Nucleus accumbens (tissue), 56 donors: ENCODE results near the gene HEBP1.
A peak's percentile ranks its signal among the peaks of the same experiment; 100 is the strongest.

Experiments used
- DNase-seq, 56 donors: peaks; one replicate each; lab custom pipeline; 2025; lab: John Stamatoyannopoulos, UW

Gene HEBP1

DNA sequence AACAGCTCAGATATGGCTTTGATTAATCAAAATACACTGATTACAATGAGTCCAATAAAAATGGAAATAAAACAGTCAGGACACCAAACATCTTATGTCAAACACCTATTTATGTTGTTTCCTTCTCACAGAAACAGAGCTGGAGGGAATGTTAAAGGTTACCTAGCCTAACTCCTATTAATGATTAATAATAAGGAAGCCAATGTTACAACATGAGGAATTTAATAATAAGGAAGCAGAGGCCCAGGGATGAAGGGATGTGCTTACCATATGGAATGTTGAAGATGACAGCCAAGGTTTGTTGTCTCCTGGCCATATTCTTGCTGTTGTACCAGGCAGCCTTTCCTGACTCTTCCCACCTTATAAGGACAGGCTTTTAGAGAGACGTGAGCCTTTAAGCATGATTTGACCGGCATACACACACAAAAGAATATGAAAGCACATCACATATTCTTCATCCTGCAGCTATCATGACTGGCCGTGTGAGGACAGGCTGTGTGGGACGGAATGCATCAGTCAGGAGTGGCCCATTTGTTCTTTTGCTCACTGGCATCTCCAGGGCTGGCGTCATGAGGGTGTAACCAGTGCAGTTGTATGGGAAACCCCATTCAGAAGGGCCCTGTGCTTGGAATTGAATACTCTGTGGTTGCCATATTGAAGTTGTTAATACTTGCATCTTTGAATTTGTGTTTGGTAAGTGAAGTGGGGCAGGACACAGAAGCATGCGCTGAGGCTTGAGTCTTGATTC, 45.0 kb downstream of the HEBP1 start:
- no peak for DNase-seq

DNA sequence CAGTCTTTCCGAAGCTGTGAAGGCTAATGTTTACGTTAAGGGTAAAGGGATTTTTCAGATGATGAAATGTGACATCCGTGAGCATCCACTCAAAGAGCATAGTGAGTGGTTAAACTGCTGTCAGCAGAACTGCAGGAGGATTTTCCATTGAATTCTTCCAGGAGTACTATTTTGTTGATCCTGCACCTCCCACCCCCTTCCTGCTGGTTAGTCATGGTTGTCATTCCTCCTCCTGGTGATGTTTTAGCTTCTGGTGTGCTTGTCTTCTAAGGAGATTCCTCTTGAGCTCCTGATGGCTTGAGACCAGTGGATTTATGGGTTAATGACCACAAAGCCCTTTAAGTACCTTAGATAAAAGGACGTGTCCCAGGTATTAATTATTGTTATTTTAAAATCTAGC, 45.7 kb downstream of the HEBP1 start:
- DNase-seq: no peak

DNA sequence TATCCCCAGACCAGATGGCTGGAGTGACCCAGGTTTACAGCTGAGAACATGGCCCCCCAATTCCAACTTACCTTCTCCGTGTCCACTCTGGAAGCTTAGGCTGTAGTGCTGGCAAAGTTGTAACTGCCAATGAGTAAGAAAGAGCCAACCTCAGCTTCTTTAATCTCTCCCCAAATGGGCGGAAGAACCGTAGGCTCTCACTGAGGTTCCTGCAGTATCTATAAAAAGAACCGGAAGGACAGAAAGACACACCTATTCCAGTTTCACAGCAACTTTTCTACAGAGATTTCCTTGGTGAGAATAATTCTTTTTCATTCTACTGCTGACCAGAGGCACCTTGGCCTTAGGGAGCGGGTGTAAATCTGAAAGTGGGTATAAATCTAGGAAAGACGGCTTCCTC, 48.0 kb downstream of the HEBP1 start, which contains the start of gene GPRC5D:
Gene GPRC5D, minus strand, starts transcription at position 135 of the 400 bp plus-strand sequence. CDS start 1,786 bp downstream, outside the sequence.
- no peak for DNase-seq

DNA sequence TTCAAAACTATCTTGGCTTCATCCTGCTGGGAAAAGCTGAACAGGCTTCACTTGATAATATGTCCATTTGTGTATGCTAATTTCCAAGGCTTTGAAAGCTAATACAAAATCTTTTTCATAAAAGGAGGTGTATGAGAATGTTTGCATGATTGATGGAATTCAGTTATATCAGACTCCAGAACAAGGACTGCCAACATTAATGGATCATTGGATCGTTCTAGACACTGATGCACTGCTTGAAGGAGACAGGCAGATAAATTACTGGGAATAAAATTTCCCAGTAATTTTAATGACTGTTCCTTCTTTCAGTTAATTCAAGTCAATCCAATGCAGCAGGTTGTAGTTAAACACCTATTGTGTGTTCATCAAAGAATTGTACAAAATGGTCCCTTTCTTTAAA, 48.6 kb downstream of the HEBP1 start:
- DNase-seq: no peak

DNA sequence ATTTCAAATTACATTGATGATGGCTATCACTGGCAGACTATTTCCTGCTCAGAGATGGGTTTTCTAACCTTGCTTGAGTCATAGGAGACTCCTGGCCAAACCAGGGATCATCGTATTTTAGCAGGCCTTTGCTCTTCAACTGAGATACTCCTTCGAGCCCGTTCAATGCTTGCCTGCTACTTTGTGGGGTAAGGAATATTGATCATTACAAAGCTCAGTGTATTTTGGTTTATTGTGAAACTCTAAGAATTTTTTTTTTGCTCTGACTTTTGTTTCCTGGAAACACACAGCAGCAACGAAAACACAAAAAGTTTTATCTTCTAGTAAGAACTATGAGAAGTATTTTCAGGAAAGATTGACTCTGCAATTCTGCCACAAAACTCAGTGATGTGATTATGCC, 52.2 kb downstream of the HEBP1 start:
- no peak for DNase-seq

DNA sequence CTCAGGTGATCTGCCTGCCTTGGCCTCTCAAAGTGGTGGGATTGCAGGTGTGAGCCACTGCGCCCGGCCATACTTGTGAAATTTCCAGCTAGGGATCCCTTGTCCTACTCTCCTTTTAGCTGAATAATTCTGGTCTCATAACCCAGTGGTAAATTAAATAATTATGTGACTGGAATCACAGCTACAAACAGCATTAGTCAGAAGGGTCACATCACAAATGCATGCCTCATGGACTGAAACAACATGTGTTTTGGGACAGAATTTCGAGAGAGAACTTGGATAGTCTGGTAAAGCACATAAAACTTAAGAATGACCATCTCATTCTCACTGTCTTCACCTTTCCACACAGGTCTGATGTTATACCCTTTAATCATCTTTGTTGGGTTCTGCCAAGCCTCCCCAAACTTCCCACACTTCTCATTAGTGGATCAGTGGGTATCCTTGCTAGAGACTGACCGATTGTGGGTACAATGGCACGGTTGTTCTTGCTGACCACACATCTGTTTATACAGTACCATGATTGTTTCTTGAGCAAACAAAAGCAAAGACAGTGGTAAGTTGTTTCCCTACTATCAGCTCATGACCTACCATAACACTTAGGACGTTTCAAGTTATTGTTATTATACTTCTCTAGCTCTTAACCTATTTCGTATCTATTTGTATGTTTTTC, 53.2 kb downstream of the HEBP1 start:
- DNase-seq: peak in 44 of 56 donors; percentile 10 to 85 (median 54)

DNA sequence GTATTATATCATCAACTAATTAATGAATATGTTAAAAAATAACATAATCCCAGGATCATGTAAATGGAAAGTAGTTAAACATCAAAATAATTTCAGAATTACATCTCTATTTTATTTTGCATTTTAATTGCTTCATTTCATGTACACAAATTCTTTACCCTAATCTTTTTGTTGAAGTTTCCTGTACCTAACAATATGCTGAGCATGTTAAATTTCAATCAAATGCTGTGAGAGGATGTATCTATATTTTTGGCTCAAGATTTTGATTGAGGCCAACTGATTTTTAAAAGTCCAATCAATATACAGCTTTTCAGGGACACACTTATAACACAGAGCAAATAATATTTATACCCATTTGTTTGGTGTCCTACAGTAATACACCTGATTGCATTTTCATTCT, 54.5 kb downstream of the HEBP1 start:
- DNase-seq: no peak

DNA sequence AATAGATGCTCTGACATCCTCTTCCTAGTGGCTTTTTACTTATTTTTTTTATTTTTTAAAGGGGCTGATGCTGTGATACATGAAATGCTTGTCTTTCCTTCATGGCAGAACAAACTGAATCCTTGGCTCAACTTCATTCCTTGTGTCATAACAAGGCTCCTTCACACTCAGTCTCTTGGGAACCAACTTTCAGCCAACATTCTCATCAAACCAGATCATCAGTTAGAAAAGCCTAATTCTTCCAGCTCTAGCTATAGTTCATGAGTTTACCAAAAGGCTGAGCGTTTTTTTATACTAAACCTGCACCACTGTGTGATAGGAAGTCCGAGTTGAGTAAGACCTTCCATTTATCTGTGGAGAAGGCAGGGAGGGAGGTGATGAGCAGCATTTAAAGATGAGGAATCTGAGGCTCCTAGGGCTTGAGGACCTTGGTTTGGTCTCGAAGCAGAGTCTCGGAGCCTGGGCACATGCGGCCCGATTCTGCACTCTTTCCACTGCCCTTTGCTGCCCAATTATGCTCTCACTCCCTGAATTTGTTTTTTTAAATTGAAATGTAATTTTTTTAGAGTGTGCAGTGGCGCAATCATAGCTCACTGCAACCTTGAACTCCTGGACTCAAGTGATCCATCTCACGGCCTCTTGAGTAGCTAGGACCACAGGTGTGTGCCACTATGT, 56.3 kb downstream of the HEBP1 start:
- no peak for DNase-seq

DNA sequence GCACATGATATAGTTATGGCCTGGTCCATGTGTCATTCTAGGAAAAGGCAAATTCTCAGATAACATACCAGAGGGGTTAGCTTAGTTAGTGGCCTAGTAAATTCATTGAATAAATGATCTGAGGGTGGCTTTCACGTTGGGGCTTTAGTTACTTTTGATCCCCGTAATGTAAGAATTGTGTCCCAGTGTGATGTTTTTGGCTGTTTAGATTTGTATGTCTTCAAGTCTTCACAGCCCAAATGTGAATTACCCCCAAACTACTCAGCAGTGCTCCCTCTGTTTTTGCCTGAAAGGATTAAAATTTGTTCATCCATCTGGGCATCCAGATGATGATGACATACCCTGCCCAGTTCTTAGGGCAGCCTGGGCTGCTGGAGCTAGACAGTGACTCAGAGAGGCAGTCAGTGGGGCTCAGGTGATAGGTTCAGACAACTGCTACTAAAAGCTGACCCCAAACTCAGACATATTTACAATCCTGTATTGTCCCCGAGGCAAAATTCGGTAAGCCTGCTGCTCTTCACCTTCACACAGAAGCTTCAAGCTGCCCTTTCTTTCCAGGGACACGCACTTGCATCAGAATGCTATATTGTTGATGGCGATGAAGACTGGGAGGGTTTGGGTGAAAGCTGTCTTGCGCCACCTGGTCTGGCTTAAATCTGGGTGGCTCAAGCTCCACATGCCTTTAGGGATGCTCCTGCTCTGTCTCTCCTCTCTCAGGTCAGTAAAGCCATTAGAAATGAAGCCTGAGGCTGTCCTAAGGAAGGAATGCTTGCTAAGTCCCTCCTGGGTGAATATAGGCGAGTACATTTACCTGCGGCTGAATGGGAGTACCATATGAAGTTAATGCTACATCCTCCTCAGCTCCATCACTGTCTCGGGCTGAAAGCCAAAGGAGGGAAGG, 58.4 kb downstream of the HEBP1 start:
- no peak for DNase-seq

DNA sequence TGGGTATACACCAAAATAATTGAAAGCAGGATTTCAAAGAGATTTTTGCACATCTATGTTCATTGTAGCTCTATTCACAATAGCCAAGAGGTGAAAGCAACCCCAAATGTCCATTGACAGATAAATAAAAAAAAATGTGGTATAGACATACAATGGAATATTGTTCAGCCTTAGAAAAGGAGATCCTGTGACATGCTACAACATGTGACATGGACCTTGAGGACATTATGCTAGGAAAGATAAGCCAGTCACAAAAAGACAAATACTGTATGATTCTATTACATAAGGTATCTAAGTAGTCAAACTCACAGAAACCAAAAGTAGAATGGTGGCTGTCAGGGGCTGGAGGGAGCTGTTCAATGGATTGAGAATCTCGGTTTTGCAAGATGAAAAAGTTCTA, 60.2 kb downstream of the HEBP1 start:
- no peak for DNase-seq

DNA sequence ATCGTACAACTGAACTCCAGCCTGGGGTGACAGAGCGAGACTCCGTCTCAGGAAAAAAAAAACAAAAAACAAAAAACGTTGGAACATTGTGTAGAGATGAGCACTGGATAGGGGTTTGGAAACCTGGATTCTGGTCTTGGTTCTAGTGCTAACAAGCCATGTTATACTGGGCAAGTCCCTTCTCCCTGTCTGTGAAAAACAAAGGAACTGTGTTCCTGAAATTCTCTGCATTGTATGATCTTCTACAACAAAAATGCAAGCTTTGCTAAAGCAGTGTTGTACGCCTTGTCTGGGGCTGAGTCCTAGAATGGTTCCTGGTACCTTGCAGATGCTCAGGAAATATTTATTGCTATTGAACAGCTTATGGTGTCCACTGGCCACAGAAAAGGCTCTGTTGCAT, 61.5 kb downstream of the HEBP1 start:
- DNase-seq: no peak

DNA sequence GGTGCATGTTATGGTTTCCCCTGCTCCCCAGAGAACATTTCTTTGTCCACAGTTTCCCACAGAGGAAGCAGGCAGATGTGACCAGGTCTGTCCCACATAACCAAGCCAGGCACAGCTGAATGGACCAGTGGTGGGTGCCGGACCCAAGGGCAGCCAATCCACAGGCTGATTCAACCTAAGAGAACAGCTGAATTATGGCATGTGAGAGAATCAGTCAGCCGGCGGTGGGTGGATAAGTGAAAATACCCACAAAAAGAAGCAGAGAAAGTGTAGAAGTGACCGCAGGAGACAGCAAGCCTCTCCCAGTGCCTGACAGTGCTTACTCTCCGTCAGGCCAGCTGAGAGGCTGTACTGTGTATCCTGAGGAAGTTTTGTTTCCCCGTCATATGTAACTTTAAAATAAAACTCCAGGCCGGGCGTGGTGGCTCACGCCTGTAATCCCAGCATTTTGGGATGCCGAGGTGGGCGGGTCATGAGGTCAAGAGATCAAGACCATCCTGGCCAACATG, 63.0 kb downstream of the HEBP1 start:
- DNase-seq: no peak

DNA sequence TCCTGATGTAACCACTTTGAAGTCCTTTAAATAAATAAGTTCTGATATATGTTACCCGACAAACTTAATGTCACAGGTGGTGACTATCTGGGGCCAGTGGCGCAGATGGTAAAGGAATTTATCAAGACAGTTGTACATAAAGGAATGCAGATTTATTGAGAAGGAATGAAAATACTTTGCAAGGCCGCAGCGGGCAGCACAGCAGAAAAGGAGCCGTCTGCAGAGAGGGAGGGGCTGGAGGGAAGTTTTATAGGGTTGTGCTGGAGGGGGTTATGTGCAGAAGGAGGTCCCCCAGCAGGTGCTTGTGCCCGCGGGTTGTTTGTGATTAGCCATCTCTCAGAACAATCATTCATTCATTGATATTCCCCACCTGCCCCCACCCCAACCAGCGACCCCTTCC, 65.5 kb downstream of the HEBP1 start:
- DNase-seq: no peak

DNA sequence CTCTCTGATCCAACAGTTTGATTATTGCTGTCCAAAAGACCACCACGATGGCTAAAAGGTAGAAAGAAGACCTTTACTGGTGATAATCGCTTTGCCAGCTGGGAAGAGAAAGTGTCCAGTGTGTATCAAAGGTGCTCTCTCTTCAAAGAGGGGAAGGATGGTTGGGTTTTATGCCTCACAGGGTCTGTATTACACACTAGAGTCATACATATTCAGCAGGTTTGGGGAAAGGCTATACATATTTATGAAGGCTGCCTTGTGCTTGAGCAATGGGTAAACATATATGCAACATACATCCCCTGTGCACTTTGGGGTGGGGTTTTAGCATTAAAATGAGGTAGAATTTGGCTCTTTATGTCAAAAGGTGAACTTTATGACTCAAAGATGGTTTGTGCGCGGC, 66.3 kb downstream of the HEBP1 start:
- DNase-seq: no peak

DNA sequence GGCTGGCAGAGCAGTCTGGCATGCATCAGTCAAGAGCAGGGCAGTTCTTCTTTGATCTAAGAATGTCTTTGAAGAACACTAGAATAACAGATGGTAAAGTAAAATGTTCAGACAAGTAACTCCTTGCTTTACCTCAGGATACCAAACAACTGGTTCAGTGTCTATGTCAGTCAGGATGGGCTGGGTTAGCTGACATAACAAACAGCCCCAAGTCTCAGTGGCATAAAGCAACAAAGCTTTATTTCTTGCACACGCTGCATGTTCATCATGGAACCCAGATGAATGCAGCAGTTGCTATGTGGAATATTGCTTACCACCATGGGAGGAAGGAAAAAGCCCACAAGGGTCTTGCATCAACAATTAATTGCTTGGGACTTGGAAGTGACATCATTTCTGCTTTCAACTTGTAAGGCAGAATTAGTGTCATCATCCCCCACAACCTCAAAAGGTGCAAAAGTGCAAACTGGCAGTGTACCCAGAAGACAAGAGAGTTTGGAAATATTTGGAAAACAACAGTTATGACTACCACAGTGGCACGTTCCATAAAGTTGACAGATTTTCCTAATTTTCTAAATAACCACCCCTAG, 69.3 kb downstream of the HEBP1 start:
- DNase-seq: no peak

DNA sequence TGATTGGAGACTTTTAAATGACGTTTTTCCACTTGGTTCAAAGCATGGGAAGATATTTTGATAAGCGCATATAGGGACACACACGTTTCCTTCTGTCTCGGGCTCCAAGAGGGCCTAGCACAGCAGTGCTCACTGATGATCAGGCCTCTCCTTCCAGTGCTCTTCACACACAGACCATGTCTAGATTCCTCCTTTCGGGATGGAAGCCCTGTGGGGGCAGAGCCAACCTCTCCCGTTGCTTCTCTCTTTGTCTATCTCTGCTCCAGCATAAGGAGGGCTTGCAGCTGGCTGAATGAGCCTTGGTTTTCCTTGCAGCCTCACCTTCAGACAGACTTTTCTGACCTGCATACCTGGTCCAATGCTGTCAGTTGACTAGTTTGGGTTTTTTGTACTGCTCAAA, 70.4 kb downstream of the HEBP1 start:
- no peak for DNase-seq

DNA sequence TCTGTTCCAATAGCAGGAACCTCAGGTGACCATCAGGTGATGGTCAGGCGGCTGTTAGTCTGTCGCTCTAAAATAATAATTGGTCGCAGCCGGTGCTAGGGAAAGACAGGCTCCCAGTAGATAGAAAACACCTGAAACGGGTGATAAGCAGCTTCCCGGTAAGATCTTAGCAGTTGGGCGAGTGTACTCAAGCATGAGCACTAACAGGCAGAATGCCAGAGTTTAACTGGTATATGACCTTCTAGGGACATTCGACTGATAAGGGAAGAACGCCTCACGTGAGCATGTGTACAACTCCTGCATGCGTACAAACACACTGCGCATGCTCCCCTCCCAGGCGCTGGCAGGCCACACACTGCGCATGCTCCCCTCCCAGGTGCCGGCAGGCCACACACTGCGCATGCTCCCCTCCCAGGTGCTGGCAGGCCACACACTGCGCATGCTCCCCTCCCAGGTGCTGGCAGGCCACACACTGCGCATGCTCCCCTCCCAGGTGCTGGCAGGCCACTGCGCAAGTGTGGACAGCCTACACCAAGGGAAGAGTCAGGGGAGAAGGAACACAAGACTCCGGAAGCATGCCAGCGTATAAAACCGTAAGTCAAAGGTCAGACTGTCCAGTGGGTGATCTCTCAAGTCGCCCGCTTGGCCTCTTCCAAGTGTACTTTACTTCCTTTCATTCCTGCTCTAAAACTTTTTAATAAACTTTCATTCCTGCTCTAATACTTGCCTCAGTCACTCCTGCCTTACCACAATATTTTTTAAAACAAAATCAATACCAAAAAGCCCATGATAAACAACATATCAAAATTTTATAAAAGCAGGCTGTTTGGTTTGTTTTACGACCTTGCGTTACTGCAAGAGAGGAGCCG, 72.6 kb downstream of the HEBP1 start:
- peak in 6 of 56 donors; percentile 2 to 44 (median 11) for DNase-seq

DNA sequence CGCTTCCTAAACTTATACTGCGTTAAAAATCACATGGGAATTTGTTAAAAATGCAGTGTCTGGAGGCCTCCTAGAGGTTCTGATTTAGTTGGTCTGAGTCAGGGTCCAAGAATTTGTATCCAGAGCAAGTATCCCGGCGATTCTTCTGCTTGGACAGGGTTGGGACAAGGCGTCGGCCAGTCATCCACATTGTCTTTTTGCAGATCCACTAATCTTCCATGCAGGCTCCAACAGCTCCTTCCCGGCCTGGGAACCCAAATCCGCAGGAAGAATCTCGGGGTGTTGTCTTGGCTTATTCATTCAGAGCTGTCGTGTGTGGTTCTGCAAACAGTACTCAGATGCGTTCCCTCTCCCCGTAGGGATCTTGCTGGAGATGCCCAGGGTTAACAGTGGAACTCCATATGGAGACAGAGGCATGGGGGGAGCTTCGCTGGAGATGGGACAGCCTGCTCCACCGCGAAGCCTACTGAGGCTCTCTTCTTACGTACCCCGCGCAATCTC, 73.4 kb downstream of the HEBP1 start:
- DNase-seq: no peak

DNA sequence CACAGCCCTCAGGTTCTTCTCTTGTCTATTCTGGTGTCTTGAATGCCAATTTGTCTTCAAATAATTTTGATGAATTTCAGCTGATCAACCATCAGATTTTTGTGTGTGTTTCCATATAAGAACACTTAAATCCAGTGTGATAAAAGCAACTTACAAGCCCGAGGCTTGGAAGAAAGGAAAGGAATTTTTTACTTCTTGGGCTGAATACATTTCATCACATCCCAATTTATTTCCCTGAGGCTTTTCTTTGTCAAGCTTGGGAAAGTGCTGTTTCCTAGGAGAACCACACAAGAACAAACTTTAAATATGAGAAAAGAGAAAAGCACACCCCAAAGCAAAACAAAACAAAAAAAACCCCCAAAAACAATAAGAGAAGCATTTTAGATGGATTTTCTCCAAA, 74.7 kb downstream of the HEBP1 start:
- no peak for DNase-seq
